HG02571 (cell line): ENCODE measurements around the gene MAS1.
"Not testable (repeated sequence)": the region's sequence is repeated elsewhere in the genome, so short reads cannot be mapped to it uniquely, and the experiment has no call there.

Source experiments
- ATAC-seq: cut with Tn5 transposase; IDR thresholded peaks from one replicate; pipeline ENCODE4 v1.9.1; 2021; ENCODE audit warnings: mild to moderate bottlenecking, moderate library complexity; ENCODE audit not compliant: unreplicated experiment

The MAS1 gene

DNA sequence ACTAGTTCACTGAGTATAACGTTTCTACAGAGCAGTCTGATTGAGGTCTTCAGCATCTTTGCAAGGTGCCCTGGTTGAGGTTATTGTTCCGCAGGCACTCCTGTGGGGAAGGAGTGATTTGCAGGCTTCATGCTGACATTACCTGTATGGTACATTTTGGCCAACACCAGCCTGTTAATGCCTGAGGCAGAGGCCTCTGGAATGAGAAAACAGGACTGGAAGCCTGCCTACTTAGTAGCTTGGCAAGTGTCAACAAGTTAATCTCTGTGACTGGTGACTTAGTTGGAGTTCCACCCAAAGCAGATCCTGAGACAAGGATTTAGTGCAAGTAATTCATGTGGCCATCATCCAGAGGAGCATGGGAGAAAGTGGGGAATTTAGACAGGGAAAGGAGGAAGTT, 24.6 kb downstream of the MAS1 start:
- ATAC-seq = no peak

DNA sequence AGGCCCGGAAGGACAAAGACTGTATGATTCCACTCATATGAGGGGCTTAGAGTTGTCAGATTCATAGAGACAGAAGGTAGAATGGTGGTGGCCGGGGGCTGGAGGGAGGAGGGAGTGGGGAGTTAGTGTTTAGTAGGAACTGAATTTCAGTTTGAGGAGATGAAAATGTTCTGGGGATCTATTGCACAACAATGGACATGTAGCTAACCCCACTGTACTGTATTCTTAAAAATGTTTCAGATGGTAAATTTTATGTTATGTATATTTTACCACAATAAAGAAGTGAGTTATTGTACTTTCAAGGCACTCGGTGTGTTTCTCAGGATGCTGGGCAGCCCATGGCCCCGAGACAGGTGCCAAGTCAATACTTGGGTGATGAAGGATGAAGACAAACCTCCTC, 25.4 kb downstream of the MAS1 start:
- no peak for ATAC-seq

DNA sequence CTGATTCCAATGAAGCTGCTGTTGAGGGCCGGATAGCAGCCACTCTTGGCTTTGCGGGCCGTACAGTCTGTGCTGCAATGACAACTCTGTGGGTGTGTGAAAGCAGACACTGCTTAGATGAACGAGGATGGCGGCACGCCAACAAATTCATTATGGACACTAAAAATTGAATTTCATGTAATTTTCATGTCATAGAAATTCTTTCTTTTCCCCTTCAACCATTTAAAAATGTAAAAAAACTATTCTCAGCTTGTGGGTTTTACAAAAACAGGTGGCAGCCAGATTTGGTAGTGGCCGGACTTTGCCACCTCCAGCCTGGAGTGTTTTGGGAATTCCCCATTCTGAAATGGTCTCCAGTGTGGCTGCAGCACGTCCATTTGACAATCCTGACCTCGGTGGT, 26.0 kb downstream of the MAS1 start:
- no peak for ATAC-seq

GRCh38 chr6:159919011-159919511, 28.3 kb downstream of the MAS1 start:
- ATAC-seq = no peak

DNA sequence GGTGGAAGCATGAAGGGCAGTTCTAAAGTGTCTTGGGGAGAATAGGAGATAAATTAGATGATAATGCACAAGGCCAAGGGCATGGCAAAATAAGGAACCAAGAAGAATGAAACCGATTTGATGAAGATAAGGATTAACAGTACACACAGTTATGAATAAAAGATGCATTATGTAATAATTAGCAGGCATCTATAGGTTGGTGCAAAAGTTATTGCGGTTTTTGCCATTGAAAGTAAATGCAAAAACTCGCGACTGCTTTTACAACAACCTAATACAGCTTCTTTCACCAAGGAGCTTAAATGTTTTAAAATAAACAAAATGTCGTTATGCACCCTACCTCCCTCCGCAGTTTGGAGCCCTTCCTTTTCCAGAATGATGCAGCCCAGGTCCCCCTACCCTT, 29.0 kb downstream of the MAS1 start:
- no peak for ATAC-seq

DNA sequence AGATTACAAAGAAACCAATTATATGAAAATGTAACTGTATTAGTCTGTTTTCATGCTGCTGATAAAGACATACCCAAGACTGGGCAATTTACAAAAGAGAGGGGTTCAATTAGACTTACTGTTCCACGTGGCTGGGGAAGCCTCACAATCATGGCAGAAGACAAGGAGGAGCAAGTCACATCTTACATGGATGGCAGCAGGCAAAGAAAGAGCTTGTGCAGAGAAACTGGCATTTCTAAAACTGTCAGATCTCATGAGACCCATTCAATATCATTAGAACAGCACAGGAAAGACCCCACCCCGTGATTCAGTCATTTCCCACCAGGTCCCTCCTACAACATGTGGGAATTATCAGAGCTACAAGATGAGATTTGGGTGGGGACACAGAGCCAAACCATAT, 33.4 kb downstream of the MAS1 start:
- not testable (repeated sequence) for ATAC-seq

DNA sequence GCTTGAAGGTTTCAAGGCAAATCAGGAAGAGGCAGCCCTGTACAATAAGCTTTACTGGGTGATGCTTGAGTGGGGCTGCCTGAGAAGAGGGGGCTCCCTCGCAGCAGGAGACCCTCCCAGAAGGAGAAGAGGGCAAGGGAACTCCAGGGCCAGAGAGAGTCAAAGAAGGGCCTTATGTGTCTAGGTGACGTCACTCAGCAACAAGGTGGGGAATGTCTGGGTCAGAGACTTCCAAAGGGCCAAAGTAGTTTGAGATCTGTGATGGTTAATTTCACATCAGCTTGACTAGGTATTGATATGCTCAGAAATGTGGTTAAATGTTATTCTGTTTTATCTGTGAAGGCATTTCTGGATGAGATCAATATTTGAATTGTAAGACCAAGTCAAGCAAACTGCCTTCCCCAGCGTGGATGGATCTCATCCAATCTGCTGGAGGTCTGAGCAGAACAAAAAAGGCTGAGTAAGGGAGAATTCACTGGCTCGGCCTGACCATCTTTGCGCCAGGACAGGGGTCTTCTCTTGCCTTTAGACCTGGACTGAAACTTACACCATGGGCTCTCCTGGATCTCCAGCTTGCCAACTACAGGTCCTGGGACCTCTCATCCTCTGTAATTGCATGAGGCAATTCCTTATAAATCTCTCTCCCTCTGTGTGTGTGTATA, 35.9 kb downstream of the MAS1 start:
- no peak for ATAC-seq

DNA sequence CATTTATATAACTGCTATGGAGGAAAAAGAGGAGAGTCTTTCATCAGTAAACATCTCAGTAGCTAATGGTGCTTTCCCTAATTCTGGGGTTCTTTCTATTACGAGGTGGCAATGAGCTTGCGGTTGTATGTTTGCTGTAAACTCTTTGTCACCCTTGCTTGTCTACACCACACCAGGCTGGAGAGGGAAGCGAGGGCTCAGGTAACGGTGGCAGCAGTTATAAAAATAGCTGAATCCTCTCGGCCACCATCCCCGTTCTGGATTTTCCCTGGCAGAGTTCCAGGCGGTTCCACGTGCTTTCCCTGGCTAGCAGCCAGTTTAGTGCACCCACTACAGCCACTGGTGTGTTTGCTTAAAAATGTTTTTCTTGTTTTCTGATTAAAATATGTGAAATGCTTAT, 39.0 kb downstream of the MAS1 start:
- ATAC-seq = peak; percentile 51

DNA sequence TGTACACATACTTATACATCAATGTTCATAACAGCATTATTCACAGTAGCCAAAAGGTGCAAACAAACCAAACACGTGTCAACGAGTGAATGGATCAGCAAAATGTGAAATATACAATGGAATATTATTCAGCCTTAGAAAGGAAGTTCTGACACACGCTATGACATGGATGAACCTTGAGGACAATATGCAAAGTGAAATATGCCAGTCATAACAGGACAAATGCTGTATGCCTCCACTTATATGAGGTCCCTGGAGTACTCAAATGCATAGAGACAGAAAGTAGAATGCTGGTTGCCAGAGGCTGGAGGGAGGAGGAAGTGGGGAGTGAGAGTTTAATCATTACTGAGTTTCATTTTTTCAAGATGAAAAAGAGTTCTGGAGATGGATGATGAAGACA, 40.3 kb downstream of the MAS1 start:
- ATAC-seq = peak; percentile 77

GRCh38 chr6:159931846-159932245, 41.1 kb downstream of the MAS1 start:
- peak; percentile 7 for ATAC-seq

- no peak for ATAC-seq
These were observed 42.3 kb downstream of the MAS1 start for GRCh38 chr6:159933077-159933476.

GRCh38 chr6:159934181-159934580, 43.4 kb downstream of the MAS1 start:
- ATAC-seq = no peak

- no peak for ATAC-seq
These were observed 44.3 kb downstream of the MAS1 start for GRCh38 chr6:159935065-159935464.

DNA sequence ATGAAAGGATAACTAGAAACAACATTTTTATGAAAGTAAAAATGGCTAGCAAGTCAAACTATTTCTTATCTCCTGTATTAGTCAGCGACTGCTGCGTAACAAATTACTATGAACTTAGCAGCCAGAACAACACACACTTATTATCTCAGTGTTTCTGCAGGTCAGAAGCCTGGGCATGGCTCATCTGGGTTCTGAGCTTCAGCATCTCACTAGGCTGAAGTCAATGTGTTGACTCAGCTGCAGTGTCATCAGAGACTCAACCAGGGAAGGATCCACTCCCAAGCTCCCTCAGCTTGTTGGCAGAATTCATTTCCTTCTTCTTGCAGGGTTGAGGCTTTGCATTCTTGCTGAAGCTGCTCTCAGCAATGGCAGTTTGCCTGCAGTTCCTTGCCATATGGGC, 44.8 kb downstream of the MAS1 start:
- no peak for ATAC-seq

DNA sequence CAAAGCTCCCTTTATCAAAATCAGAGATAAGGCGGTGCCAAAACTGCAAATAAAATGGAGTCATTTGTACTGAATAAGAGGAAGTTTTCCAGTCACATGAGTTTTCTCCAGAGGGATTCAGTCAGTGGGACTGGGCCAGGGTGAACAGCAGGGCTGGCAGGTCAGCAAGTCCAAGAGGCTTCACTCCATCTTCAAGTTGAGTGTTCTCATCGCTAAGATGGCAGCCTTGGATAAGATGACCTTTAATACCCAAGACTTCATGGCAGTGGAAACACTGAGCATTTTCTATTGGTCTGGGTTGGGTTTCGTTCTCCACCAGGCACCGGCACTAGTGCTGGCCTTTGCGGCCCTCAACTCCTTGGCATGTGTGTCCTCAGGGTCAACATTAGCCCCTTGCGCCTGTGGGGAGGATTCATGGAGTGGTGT, 48.8 kb downstream of the MAS1 start:
- ATAC-seq = no peak
